ENCODE results near the gene SMOC2.

- TF ChIP-seq EZH2 (IDR thresholded peaks at IDR 0.05; ENCODE audit: borderline replicate concordance, insufficient read depth, low read depth, low read length, poor library complexity, severe bottlenecking) = no peak
- TF ChIP-seq CTCF (IDR thresholded peaks at IDR 0.05) = no peak
Observed at GRCh38 chr6:168514216-168514615, 73.2 kb downstream of the SMOC2 start.

Data from B cell (primary cell).